Neural crest cell (in vitro differentiated cells): ENCODE data around the gene TULP4. TPM values are rescaled to one million over a fixed set of nuclear protein-coding genes. Genes with fewer than 3 reads are reported as not detected.
A peak's percentile ranks its signal among the peaks of the same experiment; 100 is the strongest.
"Not testable (repeated sequence)": the region's sequence is repeated elsewhere in the genome, so short reads cannot be mapped to it uniquely, and the experiment has no call there.

Experiments
- DNase-seq: peaks from one replicate; pipeline ENCODE4 v3.0.0; 2021; ENCODE audit warnings: low read depth, mixed read lengths, low spot score
- H3K27ac Mint-ChIP-seq: one replicate; pipeline ENCODE4 v1.8.0; 2021; ENCODE audit warnings: mild to moderate bottlenecking, mixed read lengths; ENCODE audit not compliant: unreplicated experiment
- H3K27me3 Mint-ChIP-seq: 2 replicates; pipeline ENCODE4 v1.8.0; 2021; ENCODE audit warnings: low read depth, mild to moderate bottlenecking, mixed read lengths
- H3K36me3 Mint-ChIP-seq: 2 replicates; pipeline ENCODE4 v1.8.0; 2021; ENCODE audit warnings: low read depth, mild to moderate bottlenecking, mixed read lengths
- H3K4me1 Mint-ChIP-seq: 2 replicates; pipeline ENCODE4 v1.8.0; 2021; ENCODE audit warnings: mixed read lengths
- H3K4me3 Mint-ChIP-seq: one replicate; pipeline ENCODE4 v1.8.0; 2021; ENCODE audit warnings: mild to moderate bottlenecking, mixed read lengths
- H3K9me3 Mint-ChIP-seq: 2 replicates; pipeline ENCODE4 v1.8.0; 2021; ENCODE audit warnings: mixed read lengths
- total RNA-seq: library from RNA; stranded (reverse); gene quantifications from 2 replicates; pipeline ENCODE4 v1.2.1, GENCODE V29; 2021
- TF ChIP-seq, protein P1 (sequence below): fragments of 200-600 bp; sonication (generic); conservative IDR thresholded peaks from 2 replicates; pipeline ENCODE4 v1.5.0; 2021; ENCODE audit warnings: antibody characterized with exemption, mild to moderate bottlenecking

TULP4 gene
- total RNA-seq, 1 donor from 2014 or later, result 115 TPM

DNA sequence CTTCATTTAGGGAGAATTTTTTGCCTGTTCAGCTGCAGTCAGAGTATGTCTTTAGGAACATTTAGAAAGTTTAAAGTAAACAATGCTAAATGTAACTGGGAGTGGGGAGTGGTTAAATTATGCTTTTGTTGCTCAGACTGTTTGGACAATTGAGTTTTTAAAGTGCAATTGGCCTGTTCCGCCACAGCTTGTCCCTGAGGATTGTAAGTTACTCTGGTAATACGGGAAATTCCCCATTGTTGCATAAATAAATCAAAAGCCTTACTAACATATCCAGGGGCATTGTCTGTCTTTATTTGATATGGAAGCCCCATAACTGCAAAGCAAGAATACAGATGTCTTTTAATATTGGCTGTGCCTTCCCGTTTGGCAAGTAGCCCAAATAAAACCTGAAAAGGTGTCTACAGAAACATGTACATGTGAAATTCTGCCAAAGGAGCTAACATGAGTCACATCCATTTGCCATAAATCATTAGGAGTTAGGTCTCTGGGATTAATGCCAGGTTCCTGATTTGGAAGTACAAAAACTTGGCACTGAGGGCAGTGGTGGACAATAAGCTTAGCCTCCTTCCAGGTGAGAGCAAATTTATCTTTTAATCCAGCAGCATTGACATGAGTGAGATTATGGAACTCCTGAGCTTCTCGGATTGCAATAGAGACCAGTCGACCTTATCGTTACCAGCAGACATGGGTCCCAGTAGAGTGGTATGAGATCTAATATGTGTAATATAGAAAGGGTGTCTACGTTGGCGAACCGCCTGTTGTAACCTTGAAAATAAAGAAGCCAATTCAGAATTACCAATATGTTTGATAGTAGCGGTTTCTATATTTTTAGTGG, 11.7 kb upstream of the TULP4 start:
- peaks cover 14% of the 10 kb centered on the region for H3K9me3 Mint-ChIP-seq
- H3K27me3 Mint-ChIP-seq, H3K27ac Mint-ChIP-seq, H3K4me3 Mint-ChIP-seq, DNase-seq: not testable (repeated sequence)
- peaks cover 44% of the 10 kb centered on the region for H3K36me3 Mint-ChIP-seq
- peaks cover 18% of the 10 kb centered on the region for H3K4me1 Mint-ChIP-seq

DNA sequence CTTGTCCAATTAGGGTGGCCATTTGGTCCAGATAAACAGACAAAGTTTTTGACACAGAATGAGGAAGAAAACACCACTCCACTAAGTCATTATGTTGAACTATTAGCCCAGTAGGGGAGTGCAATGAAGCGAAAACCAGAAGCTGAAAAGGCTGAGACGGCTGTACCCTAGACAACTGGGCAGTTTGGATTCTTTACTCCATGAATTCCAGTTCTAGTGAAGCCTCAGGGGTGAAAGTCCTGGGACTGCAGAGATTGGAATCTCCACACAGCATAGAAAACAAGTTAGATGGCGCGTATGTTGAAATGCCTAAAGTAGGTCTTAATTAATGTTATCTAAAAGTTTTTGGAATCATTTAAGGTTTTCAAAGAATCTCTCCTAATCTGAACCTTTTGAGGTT, 10.7 kb upstream of the TULP4 start:
- Mint-ChIP-seq H3K4me1 (peaks cover 18% of the 10 kb centered on the region), H3K36me3 (peaks cover 39% of the 10 kb centered on the region)
- DNase-seq, H3K4me3 Mint-ChIP-seq, H3K27ac Mint-ChIP-seq, H3K9me3 Mint-ChIP-seq, H3K27me3 Mint-ChIP-seq: not testable (repeated sequence)

DNA sequence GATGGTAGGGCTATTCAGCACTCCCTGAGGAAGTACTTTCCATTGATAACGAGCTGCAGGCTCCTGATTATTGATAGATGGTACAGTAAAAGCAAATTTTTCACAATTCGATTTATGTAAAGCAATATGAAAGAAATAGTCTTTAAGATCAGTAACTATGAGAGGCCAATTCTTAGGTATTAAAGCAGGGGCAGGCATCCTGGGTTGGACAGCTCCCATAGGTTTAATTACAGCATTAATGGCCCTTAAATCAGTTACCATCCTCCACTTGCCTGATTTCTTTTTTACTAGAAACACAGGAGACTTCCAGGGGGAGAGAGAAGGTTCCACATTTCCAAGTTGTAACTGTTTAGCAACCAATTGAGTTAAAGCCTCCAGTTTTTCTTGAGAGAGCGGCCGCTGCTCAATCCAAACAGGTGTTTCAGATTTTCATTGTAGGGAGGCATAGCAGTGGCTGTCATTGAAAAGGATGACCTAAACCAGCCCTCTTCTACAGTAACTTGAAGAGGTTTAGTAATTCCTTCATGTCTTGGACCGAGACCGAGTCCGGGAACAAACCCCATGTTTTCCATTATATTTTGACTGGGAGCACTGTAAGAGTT, 10.0 kb upstream of the TULP4 start:
- H3K9me3 Mint-ChIP-seq, H3K4me3 Mint-ChIP-seq, H3K27ac Mint-ChIP-seq, H3K27me3 Mint-ChIP-seq, DNase-seq: not testable (repeated sequence)
- Mint-ChIP-seq H3K4me1 (peaks cover 18% of the 10 kb centered on the region), H3K36me3 (peaks cover 36% of the 10 kb centered on the region)

DNA sequence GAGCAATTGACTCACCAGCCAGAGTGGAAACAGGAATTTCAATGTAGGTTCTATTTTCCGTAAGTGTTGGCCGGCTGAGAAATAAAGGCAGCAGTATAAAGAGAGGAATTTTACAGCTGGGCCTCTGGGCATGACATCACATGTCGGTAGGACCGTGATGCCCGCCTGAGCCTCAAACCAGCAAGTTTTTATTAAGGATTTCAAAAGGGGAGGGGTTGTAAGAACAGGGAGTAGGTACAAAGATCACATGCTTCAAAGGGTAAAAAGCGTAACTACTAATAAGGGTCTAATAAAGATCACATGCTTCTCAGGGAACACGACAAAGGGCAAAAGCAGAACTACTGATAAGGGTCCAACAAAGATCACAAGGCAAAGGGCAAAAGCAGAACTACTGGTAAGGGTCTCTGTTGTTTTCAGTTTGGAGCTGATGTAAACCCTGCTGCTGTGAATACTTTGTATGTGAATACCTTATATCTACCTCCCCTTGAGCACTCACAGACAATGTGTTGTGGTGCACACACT, 9.0 kb upstream of the TULP4 start:
- peaks cover 7% of the 10 kb centered on the region for H3K9me3 Mint-ChIP-seq
- TF ChIP-seq, protein P1, sequence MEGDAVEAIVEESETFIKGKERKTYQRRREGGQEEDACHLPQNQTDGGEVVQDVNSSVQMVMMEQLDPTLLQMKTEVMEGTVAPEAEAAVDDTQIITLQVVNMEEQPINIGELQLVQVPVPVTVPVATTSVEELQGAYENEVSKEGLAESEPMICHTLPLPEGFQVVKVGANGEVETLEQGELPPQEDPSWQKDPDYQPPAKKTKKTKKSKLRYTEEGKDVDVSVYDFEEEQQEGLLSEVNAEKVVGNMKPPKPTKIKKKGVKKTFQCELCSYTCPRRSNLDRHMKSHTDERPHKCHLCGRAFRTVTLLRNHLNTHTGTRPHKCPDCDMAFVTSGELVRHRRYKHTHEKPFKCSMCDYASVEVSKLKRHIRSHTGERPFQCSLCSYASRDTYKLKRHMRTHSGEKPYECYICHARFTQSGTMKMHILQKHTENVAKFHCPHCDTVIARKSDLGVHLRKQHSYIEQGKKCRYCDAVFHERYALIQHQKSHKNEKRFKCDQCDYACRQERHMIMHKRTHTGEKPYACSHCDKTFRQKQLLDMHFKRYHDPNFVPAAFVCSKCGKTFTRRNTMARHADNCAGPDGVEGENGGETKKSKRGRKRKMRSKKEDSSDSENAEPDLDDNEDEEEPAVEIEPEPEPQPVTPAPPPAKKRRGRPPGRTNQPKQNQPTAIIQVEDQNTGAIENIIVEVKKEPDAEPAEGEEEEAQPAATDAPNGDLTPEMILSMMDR, result no peak
- no peak for DNase-seq
- no peaks in the 10 kb centered on the region for H3K27me3 Mint-ChIP-seq
- no peak overlapping the region for H3K27ac Mint-ChIP-seq
- no peak overlapping the region for H3K4me3 Mint-ChIP-seq
- peaks cover 31% of the 10 kb centered on the region for H3K36me3 Mint-ChIP-seq
- H3K4me1 Mint-ChIP-seq, result peaks cover 18% of the 10 kb centered on the region

DNA sequence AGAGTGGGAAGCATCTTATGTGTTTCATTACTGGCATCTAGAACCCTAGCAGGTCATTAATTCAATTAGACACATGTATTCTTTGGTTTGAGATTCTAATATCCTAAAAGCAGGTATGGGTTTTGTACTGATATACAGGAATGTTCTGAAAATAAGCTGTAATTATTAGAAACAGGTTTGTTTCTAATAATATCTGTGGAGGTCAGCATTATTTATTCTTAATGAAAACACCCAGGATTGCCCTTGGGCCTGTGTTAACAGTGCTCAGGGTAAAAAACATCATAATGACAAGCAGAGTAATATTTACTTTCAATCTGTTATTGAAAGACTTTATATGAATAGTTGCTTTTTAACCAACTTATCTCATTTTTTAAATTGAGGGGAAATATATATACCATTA, 8.0 kb upstream of the TULP4 start:
- Mint-ChIP-seq H3K36me3 (peaks cover 24% of the 10 kb centered on the region), H3K9me3 (peaks cover 2% of the 10 kb centered on the region), H3K27me3 (no peaks in the 10 kb centered on the region), H3K4me3 (no peak overlapping the region), H3K4me1 (peaks cover 18% of the 10 kb centered on the region), H3K27ac (no peak overlapping the region)
- TF ChIP-seq, protein P1, result no peak
- no peak for DNase-seq

DNA sequence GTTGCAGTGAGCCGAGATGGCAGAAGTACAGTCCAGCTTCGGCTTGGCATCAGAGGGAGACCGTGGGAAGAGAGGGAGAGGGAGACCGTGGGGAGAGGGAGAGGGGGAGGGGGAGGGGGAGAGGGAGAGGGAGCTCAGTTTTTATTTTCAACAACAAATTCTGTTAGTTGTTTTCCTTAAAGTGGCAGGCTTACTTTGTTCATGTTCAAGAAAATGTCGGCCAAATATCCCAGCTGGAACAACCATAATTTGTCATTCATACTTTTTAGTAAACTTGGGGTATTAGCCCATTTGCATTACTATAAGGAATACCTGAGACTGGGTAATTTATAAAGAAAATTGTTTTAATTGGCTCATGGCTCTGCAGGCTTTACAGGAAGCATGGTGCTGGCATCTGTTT, 2.5 kb upstream of the TULP4 start:
- TF ChIP-seq, protein P1, result no peak
- no peak for DNase-seq
- H3K27ac Mint-ChIP-seq, result no peak overlapping the region

DNA sequence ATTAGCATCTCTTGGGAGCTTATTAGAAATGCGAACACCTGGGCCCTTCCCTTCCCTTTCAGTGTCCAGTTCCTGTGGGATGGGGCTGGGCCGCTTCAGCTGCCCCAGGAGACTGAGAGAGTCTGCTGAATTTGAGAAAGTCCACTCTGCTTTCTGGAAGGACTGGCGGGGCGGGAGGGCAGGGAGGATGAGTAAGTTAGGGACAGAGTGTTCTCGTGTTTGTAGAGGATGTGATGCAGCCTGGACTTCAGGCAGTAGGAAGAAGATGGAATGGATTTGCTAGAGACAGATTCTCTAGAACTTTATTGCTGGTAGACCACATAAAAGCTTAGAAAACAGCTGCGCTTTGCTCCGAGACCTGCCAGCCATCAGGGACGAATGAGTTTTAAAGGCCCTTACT, 1.1 kb upstream of the TULP4 start:
- H3K4me3 Mint-ChIP-seq, result no peak overlapping the region
- H3K9me3 Mint-ChIP-seq, result peaks cover 8% of the 10 kb centered on the region
- peak overlapping the region; percentile 7 for H3K27ac Mint-ChIP-seq
- TF ChIP-seq, protein P1, result no peak
- no peaks in the 10 kb centered on the region for H3K4me1 Mint-ChIP-seq
- DNase-seq, result no peak
- peaks cover 47% of the 10 kb centered on the region for H3K36me3 Mint-ChIP-seq
- no peaks in the 10 kb centered on the region for H3K27me3 Mint-ChIP-seq

More for the DNA sequence above, 2.5 kb upstream of the TULP4 start:
- H3K27me3 Mint-ChIP-seq, result no peaks in the 10 kb centered on the region
- peaks cover 1% of the 10 kb centered on the region for H3K9me3 Mint-ChIP-seq
- H3K4me3 Mint-ChIP-seq, result no peak overlapping the region
- H3K4me1 Mint-ChIP-seq, result no peaks in the 10 kb centered on the region
- peaks cover 39% of the 10 kb centered on the region for H3K36me3 Mint-ChIP-seq
